HL-60 (cell line): ENCODE measurements around the gene PRKG2.

Experiments used
- CTCF ChIP-seq: IDR thresholded peaks from one replicate; pipeline ENCODE4 v1.5.1; 2011; ENCODE audit warnings: low read length, control low read depth, inconsistent platforms; ENCODE audit not compliant: insufficient read depth
- REST ChIP-seq: IDR thresholded peaks from 2 replicates; pipeline ENCODE4 v1.6.1; 2012; ENCODE audit warnings: low read depth; ENCODE audit not compliant: insufficient replicate concordance

- TF ChIP-seq REST = no peak
- TF ChIP-seq CTCF = no peak
Measured at GRCh38 chr4:81256059-81256970, 41.3 kb upstream of the PRKG2 start.
